GM11168 (cell line): ENCODE results near the gene UBL4A.

Experiments used
- in situ Hi-C: fragments of 300-500 bp; cut with MboI; formaldehyde crosslinking; loops from one replicate; pipeline ENCODE4 v1.12.0; 2022; ENCODE audit warnings: low sequenced_read_pairs; ENCODE audit not compliant: unreplicated experiment

UBL4A gene

DNA sequence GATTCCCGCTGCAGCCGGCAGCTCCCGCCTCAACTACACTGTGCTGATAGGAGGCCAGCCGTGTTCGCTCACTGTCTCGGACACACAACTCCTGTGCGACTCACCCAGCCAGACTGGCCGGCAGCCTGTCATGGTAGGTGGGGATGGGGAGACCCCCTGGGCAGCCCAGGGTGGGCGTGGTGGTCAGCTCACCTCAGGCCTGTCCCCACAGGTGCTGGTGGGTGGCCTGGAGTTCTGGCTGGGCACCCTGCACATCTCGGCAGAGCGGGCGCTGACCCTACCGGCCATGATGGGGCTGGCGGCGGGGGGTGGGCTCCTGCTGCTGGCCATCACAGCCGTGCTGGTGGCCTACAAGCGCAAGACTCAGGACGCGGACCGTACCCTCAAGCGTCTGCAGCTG is 18.9 kb downstream of the UBL4A start:
- in situ Hi-C loops: no loop called here

DNA sequence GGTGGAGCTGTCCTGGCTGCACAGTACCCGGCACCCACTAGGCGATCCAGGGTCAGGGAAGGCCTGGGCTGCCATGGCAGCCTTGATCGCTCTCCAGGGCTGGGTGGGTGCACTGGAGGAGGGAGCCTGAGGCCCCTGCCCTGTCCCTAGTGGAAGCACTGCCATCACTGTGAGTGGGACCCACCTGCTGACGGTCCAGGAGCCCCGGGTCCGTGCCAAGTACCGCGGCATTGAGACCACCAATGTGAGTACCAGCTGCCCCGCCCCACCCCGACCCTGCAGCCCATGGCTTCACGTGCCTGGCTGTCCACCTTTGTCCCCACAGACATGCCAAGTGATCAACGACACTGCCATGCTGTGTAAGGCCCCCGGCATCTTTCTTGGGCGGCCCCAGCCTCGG is 19.5 kb downstream of the UBL4A start:
- in situ Hi-C loops: no loop called here

DNA sequence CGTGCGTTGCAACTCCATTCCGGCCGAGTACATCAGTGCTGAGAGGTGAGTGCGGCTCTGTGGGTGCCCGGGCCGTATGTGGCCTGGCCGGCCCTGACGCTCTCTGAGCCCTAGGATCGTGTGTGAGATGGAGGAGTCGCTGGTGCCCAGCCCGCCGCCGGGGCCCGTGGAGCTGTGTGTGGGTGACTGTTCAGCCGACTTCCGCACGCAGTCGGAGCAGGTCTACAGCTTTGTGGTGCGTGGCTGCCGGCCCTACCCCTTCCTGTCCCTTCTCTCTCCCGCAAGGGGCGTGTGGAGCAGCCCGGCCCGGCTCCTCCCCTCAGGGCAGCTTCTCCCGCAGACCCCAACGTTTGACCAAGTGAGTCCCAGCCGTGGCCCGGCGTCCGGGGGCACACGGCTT is 20.4 kb downstream of the UBL4A start:
- in situ Hi-C loops: no loop called here

DNA sequence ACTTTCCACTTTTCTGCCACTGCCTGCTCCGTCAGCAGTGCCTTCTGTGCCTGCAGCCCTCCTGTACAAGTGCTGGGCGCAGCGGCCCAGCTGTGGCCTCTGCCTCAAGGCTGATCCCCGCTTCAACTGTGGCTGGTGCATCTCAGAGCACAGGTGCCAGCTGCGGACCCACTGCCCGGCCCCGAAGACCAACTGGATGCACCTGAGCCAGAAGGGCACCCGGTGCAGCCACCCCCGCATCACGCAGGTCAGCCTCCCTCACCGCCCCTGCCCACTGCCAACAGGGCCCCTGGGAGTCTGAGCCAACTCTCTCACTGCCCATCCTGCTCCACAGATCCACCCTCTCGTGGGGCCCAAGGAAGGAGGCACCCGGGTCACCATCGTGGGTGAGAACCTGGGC is 20.8 kb downstream of the UBL4A start:
- in situ Hi-C loops: no loop called here

DNA sequence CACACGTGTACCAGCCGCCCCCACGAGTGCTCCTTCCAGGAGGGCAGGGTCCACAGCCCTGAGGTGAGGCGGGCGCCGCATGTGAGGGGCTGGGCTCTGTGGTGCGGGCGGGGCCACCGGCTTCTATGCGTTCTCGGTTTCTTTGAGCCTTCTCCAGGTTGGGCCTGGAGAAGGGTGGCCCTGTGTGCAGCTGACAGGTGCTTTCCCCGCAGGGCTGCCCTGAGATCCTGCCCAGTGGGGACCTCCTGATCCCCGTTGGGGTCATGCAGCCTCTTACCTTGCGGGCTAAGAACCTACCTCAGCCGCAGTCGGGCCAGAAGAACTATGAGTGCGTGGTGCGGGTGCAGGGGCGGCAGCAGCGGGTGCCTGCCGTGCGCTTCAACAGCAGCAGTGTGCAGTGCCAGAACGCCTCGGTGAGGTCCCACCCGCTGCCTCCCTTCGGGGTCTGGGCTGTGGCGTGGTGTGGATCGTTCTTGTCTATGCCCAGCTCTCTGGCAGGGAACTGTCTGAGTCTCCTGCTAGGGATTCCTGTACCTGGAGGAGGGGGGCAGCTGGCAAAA is 21.5 kb downstream of the UBL4A start:
- in situ Hi-C loops: no loop called here

DNA sequence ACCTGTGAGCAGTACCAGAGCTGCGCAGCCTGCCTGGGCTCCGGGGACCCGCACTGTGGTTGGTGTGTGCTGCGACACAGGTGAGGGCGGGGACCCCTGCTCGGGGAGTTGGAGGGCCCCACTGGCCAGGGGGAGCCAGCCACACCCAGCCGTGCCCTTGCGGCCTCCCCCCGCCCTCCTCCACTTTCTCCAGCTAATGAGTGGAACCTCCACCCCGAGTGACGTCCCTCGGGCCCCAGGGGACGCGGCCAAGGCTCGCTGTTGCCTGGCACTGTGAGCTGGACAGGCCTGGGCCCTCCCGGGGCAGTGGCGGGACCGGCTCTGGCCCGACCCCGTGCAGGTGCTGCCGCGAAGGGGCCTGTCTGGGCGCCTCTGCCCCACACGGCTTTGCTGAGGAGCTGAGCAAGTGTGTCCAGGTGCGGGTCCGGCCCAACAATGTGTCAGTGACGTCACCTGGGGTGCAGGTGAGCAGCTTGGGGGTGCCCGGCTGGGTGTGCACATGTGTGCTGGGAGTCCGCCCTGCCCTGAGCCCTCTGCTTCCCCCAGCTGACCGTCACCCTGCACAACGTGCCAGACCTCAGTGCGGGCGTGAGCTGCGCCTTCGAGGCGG is 22.7 kb downstream of the UBL4A start:
- in situ Hi-C loops: no loop called here

DNA sequence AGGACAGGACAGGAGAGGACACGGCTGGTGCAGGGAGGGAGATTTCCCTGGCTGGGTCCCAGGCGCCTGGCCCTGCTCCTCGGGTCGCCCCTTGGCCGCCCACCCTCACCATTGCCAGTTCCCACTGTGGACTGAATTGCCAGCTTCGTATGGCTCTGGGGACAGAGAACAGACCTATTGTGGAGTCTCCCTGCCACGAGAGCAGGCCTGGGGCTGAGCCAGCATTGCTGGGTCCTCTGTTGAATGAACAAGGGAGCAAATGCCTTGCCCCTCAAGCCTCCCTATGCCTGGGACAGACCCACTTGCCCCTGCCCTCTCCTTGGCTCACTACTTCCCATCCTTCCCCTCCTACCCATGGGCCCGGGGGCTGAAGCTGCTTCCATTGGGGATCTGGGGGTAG is 24.0 kb downstream of the UBL4A start:
- in situ Hi-C loops: no loop called here

DNA sequence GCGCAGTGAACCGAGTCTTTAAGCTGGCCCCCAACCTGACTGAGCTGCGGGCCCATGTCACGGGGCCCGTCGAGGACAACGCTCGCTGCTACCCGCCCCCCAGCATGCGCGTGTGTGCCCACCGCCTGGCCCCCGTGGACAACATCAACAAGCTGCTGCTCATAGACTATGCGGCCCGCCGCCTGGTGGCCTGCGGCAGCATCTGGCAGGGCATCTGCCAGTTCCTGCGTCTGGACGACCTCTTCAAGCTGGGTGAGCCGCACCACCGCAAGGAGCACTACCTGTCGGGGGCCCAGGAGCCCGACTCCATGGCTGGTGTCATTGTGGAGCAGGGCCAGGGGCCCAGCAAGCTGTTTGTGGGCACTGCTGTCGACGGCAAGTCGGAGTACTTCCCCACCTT is 26.1 kb downstream of the UBL4A start:
- in situ Hi-C loops: no loop called here

DNA sequence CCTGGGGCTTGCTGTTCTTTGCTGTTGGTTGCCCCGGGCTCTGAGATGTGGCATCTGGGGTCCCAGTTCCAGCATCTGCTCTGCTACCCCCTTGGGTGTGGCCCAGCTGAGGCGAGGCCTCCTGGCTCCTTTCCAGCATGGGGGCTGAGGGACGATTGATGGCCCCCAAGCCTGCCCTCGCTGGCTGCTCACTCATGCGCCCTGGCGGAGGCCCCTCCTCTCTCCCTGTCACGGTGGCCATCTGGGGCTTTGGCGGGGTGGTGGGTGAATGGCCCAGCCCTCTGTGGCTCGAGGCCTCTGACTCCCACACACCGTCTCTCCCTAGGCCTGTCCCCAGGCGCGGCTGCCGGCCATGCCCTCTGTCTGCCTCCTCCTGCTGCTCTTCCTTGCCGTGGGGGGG is 26.6 kb downstream of the UBL4A start:
- in situ Hi-C loops: no loop called here

DNA sequence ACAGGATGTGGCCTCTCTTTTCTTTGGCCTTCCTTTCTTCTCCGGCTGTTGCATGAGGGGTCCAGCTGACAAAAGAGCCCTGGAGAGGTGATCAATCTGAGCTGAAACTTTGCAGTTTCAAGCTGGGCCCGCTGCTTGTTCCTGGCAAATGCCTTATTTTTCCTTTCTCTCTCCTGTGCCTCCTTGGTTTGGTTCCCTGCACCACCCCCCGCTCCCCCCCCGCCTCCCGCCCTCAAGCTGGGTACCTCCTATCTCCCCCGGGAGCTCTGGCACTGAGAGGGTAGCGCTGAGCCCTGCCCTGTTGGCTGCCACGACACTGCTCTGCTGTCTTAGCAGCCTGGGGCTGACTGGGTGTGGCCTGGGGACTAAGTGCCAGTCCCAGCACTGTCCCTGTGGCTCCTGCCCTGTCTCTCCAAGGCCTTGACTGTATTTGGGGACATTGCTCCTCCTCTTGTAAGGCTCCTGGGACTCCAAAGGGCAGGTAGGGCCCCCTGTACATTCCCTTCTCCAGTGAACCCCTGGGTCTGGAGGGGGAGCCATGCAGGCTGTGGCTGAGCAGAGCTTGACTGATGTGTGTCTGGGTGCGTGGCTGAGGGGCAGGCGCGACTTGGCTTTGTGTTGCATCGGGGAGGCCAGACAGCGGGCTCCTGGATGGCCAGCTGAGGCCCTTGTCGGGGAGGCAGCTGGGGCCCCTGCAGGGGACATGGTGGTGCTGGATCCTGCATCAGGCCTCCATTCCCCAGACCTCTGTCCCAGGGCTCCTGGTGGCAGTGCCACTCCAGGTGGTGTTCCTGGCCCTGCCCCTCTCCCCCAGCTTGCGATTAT is 27.2 kb downstream of the UBL4A start:
- in situ Hi-C loops: no loop called here

DNA sequence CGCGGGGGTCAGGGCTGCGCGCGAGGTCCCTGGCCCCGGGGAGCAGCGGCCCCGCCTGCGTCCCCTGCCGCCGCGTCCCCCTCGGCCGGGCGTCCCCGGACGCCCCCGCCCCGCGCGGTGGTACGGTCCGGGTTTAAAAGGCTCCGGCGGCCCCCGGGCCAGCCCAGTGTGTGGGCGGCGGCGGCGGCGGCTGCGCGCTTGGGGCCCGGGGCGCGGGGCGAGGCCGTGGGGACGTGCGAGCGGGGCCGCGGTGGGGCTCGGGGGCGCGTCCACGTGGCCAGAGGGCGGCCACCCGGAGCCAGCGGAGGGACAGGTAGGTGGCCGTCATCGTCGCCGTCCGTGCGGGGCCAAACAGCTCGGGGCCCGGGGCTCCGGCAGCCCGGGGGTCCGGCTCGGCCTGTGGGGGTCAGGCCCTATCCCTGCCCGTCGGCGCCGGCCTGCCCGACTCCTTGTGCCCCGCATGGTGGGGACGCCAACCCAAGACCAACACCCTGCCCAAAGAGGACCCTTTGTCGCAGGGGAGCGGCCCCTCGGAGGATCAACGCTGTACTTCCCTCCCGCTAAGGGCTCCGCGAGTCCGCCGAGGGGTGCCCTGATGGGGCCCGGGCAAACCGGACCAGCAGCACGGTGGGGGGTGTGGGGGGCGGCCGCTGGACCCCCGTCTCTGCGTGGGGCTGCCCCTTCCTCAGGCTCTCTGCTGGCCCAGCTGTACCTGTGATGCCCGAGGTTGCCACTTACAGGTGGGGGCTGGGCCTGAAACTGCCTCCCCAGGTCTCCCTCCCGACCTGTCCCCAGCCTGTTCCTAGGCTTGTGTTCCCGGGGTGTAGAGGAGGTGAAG is 28.1 kb downstream of the UBL4A start, which contains the start of gene PLXNA3:
PLXNA3 (plus strand) TSS at position 166 of the 838 bp plus-strand sequence. CDS start 1,903 bp downstream, outside the sequence.
- in situ Hi-C loops: no loop called here

DNA sequence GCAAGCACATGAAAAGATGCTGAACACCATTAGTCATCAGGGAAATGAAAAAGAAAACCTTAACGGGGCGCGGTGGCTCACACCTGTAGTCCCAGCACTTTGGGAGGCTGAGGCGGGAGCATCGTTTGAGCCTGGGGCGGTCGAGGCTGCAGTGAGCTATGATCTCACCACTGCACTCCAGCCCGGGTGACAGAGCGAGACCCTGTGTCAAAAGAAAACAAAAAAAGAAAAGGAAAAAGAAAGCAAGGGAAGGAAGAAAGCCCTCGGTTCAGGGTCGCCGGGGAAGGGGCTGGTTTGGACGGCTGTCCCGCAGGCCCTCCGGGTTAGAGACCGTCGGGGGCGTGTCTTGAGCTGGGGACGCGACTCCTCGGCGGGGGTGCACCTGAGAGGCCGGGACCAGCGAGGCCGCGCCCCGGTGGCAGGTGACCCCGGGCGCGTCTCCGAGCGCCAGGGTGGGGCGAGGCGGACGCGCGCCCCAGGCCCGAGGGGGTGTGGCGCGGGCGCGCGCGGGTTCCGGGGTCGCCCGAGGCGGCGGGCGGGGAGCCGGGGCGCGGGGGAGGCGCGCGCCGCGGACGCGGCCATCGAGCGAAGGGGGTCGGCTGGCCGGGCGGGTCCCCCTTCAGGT is 28.8 kb downstream of the UBL4A start:
- in situ Hi-C loops: no loop called here

DNA sequence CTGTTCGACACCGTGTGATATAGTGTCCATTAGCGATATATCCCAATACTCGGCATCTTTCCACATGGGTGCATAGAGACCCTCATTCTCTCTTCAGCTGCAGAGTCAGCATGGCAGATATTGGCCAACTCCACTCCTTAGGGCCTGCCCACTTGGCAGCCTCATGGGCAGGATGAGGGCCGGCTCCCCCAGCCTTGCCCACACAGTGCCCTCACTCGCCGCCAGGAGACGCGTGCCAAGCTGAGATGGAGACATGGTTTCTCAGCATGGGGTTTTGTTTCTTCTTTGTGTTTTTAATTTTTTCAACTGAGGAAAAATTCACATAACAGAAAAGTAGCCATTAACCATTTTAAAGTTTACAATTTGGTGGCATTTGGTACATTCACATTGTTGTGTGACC is 33.6 kb downstream of the UBL4A start:
- in situ Hi-C loops: no loop called here

DNA sequence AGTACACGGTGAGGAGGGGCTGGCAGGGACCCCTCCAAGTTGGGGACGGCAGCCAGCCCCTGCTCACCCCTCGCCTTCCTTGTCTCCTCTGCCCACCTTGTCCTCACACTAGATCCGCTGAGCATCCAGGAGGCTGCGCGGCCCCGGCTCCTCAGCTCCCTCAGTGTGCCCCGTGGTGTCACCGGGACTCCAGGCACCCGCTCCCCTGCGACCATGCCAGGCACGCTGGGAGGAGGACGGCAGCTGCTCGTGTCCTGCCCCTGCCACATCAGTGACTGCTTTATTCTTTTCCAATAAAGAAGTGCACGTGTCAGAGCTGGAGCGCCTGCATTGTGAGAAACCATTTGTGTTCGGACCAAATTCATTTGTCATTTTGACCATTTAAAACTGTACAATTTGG is 36.1 kb downstream of the UBL4A start:
- in situ Hi-C loops: no loop called here

DNA sequence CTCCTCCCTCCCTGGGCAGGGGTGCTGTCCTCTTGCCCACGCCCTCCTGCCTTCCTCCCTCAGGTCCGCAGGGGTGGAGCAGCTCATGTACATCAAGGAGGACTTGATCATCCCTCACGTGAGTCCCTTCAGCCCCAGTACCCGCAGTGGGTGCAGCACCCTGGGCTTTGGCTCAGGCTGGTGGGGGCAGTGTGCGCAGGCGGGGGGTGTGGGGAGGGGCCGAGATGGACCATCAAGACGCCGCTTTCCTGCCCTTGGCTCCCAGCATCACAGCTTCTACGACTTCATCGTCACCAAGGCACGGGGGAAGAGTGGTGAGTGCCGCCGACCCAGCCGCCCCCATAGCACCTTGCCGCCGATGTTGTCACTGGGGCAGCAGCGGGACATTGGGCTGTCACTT is 36.8 kb downstream of the UBL4A start:
- in situ Hi-C loops: loop anchor here (25.0 kb wide), 1 partner anchor 88 kb away; the partner anchor contains the start of genes G6PD and IKBKG

DNA sequence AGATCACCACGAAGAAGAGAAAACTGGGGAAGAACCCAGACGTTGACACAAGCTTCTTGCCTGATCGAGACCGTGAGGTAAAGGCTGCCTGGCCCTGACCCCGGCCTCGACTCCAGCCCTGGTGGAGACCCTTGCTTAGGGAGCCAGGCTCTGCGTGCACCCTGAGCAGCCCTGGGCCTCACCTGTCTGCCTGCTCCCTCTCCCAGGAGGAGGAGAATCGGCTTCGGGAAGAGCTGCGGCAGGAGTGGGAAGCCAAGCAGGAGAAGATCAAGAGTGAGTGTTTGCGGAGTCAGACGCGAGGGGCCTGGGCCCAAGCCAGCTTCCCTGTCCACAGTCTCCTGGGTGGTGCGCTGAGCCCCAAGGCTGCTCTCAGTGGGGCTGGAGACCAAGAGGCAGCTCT is 37.9 kb downstream of the UBL4A start:
- in situ Hi-C loops: loop anchor here (25.0 kb wide), 1 partner anchor 89 kb away; the partner anchor contains the start of genes G6PD and IKBKG

DNA sequence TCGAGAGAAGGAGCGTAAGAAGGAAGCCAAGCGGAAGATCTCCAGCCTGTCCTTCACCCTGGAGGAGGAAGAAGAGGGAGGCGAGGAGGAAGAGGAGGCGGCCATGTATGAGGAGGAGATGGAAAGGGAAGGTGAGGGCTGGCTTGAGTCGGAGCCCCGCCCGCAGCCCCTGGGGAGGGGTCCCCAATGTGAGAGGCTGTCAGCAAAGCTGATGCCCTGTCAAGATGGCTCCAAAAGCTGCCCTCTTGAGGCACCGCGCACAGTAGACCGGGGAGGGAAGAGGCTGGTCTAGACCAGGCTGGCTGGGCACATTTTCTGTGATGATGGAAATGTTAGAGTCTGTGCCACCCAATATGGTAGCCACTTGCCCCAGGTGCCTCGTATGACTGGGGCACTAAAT is 40.0 kb downstream of the UBL4A start:
- in situ Hi-C loops: loop anchor here (25.0 kb wide), 1 partner anchor 91 kb away; the partner anchor contains the start of genes G6PD and IKBKG

DNA sequence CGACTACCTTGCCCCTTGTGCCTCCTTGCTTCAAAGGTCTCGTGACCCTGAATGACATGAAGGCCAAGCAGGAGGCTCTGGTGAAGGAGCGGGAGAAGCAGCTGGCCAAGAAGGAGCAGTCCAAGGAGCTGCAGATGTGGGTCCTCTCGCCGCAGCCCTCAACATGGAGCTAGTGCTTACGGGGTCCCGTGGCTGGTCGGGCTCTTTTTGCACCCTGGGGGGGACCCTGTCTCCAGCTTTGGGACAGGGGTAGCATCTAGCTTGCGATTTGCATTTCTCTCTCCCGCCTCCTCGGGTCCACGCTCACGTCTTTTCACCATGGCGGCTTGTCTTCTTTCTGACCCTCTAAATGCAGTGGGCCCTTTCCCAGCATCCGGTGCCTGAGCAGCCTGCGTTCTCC is 40.6 kb downstream of the UBL4A start:
- in situ Hi-C loops: loop anchor here (25.0 kb wide), 1 partner anchor 92 kb away; the partner anchor contains the start of genes G6PD and IKBKG

DNA sequence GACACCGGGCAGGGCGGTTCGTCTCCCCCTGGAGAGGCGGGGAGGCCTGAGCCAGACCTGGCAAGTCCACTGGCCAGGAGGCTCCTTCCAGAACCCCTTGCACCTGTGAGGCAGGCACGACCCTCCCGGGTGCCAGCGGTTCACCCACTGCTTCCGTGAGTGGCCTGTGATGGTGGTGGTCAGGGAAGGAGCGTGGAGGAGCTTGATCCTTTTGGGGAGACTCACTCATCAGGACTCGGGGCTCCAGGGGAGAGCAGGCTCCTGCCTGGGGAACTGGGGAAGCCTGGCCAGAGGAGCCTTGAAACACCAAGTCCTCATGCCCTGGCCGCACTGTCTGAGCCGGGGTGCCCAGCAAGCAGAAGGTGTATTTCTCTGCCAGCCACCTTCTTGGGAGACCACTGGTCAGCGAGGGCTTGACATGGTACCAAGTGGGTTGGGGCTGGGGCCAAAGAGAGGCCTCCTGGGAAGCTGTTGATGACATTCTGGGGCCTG is 41.6 kb downstream of the UBL4A start:
- in situ Hi-C loops: loop anchor here (25.0 kb wide), 1 partner anchor 92 kb away; the partner anchor contains the start of genes G6PD and IKBKG
